Measurements from ENCODE around the gene MTG2.

MTG2 gene

DNA sequence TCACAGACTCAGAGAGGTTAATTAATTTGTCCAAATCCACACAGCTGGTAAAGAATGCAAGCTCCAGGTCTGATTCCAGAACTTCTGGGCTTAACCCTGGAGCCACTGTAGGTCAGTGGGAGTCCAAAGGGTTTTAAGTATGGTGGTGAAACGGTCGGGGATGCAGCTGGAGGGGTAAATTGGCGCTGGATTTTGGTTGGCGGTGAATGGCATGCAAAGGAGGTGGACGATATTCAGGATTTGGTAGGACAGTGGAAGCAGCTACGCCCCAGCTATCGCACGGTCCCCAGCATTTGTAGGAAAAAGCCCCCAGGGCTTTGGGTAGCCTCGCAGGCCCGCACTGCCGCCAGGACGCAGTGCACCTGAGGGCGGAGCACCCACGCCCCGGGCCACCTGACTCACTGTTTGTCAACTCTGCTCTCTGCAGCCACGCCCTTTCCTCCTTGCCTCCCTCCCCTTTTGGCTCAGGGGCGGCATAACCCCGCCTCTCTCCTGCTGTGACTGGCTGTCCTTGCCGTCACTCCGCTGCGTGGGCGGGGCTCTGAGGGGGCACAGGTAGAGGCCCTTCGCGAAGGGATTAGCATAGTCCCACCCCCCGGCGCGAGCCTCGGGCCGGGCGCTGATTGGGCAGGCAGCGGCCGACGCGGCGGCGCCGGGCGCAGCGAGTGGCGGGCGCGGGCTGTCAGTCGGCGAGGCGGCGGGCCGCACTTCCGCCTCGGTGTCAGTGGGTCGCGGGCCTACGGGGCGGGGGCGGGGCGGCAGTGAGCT is 55.2 kb downstream of the MTG2 start, which contains the start of gene OSBPL2 (continued):
- TF ChIP-seq, protein P1, sequence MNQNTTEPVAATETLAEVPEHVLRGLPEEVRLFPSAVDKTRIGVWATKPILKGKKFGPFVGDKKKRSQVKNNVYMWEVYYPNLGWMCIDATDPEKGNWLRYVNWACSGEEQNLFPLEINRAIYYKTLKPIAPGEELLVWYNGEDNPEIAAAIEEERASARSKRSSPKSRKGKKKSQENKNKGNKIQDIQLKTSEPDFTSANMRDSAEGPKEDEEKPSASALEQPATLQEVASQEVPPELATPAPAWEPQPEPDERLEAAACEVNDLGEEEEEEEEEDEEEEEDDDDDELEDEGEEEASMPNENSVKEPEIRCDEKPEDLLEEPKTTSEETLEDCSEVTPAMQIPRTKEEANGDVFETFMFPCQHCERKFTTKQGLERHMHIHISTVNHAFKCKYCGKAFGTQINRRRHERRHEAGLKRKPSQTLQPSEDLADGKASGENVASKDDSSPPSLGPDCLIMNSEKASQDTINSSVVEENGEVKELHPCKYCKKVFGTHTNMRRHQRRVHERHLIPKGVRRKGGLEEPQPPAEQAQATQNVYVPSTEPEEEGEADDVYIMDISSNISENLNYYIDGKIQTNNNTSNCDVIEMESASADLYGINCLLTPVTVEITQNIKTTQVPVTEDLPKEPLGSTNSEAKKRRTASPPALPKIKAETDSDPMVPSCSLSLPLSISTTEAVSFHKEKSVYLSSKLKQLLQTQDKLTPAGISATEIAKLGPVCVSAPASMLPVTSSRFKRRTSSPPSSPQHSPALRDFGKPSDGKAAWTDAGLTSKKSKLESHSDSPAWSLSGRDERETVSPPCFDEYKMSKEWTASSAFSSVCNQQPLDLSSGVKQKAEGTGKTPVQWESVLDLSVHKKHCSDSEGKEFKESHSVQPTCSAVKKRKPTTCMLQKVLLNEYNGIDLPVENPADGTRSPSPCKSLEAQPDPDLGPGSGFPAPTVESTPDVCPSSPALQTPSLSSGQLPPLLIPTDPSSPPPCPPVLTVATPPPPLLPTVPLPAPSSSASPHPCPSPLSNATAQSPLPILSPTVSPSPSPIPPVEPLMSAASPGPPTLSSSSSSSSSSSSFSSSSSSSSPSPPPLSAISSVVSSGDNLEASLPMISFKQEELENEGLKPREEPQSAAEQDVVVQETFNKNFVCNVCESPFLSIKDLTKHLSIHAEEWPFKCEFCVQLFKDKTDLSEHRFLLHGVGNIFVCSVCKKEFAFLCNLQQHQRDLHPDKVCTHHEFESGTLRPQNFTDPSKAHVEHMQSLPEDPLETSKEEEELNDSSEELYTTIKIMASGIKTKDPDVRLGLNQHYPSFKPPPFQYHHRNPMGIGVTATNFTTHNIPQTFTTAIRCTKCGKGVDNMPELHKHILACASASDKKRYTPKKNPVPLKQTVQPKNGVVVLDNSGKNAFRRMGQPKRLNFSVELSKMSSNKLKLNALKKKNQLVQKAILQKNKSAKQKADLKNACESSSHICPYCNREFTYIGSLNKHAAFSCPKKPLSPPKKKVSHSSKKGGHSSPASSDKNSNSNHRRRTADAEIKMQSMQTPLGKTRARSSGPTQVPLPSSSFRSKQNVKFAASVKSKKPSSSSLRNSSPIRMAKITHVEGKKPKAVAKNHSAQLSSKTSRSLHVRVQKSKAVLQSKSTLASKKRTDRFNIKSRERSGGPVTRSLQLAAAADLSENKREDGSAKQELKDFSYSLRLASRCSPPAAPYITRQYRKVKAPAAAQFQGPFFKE (tag by site-specific recombination; IDR thresholded peaks at IDR 0.05; ENCODE audit: borderline replicate concordance) = no peak
- TF ChIP-seq, protein P2, sequence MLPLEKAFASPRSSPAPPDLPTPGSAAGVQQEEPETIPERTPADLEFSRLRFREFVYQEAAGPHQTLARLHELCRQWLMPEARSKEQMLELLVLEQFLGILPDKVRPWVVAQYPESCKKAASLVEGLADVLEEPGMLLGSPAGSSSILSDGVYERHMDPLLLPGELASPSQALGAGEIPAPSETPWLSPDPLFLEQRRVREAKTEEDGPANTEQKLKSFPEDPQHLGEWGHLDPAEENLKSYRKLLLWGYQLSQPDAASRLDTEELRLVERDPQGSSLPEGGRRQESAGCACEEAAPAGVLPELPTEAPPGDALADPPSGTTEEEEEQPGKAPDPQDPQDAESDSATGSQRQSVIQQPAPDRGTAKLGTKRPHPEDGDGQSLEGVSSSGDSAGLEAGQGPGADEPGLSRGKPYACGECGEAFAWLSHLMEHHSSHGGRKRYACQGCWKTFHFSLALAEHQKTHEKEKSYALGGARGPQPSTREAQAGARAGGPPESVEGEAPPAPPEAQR (tag by site-specific recombination; IDR thresholded peaks at IDR 0.05) = no peak
- TF ChIP-seq MEIS1 (CRISPR knock-in tag; IDR thresholded peaks at IDR 0.05; ENCODE audit: borderline replicate concordance) (no peak), ZNF549 (tag by site-specific recombination; IDR thresholded peaks at IDR 0.05) (no peak), WT1 (tag by site-specific recombination; IDR thresholded peaks at IDR 0.05) (no peak), ZNF37A (tag by site-specific recombination; IDR thresholded peaks at IDR 0.05) (no peak), ZEB2 (tag by site-specific recombination; IDR thresholded peaks at IDR 0.05) (peak; percentile 85), ZNF391 (tag by site-specific recombination; IDR thresholded peaks at IDR 0.05; ENCODE audit: borderline replicate concordance, low read depth) (no peak), ZNF354C (tag by site-specific recombination; IDR thresholded peaks at IDR 0.05; ENCODE audit: borderline replicate concordance, low read depth) (no peak), MYNN (tag by site-specific recombination; IDR thresholded peaks at IDR 0.05; ENCODE audit: borderline replicate concordance) (no peak), ZNF529 (tag by site-specific recombination; IDR thresholded peaks at IDR 0.05; ENCODE audit: insufficient replicate concordance) (no peak), ZNF548 (tag by site-specific recombination; IDR thresholded peaks at IDR 0.05) (no peak), ZNF670 (tag by site-specific recombination; IDR thresholded peaks at IDR 0.05; ENCODE audit: low read depth) (no peak), KLF16 (tag by site-specific recombination; IDR thresholded peaks at IDR 0.05) (peak; percentile 92), ZNF514 (tag by site-specific recombination; IDR thresholded peaks at IDR 0.05) (no peak), ZSCAN23 (tag by site-specific recombination; IDR thresholded peaks at IDR 0.05) (no peak), ZNF274 (IDR thresholded peaks at IDR 0.05; ENCODE audit: low read length) (no peak), ZNF274 (tag by site-specific recombination; IDR thresholded peaks at IDR 0.05; ENCODE audit: borderline replicate concordance) (no peak)
- TF ChIP-seq, protein P3, sequence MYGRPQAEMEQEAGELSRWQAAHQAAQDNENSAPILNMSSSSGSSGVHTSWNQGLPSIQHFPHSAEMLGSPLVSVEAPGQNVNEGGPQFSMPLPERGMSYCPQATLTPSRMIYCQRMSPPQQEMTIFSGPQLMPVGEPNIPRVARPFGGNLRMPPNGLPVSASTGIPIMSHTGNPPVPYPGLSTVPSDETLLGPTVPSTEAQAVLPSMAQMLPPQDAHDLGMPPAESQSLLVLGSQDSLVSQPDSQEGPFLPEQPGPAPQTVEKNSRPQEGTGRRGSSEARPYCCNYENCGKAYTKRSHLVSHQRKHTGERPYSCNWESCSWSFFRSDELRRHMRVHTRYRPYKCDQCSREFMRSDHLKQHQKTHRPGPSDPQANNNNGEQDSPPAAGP (tag by site-specific recombination; IDR thresholded peaks at IDR 0.05) = peak; percentile 85
- TF ChIP-seq, protein P4, sequence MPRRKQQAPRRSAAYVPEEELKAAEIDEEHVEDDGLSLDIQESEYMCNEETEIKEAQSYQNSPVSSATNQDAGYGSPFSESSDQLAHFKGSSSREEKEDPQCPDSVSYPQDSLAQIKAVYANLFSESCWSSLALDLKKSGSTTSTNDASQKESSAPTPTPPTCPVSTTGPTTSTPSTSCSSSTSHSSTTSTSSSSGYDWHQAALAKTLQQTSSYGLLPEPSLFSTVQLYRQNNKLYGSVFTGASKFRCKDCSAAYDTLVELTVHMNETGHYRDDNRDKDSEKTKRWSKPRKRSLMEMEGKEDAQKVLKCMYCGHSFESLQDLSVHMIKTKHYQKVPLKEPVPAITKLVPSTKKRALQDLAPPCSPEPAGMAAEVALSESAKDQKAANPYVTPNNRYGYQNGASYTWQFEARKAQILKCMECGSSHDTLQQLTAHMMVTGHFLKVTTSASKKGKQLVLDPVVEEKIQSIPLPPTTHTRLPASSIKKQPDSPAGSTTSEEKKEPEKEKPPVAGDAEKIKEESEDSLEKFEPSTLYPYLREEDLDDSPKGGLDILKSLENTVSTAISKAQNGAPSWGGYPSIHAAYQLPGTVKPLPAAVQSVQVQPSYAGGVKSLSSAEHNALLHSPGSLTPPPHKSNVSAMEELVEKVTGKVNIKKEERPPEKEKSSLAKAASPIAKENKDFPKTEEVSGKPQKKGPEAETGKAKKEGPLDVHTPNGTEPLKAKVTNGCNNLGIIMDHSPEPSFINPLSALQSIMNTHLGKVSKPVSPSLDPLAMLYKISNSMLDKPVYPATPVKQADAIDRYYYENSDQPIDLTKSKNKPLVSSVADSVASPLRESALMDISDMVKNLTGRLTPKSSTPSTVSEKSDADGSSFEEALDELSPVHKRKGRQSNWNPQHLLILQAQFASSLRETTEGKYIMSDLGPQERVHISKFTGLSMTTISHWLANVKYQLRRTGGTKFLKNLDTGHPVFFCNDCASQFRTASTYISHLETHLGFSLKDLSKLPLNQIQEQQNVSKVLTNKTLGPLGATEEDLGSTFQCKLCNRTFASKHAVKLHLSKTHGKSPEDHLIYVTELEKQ (tag by site-specific recombination; IDR thresholded peaks at IDR 0.05; ENCODE audit: borderline replicate concordance) = 0 out of 2 replicates have a peak, but pooled peaks have one; percentile 17
- TF ChIP-seq, protein P5, sequence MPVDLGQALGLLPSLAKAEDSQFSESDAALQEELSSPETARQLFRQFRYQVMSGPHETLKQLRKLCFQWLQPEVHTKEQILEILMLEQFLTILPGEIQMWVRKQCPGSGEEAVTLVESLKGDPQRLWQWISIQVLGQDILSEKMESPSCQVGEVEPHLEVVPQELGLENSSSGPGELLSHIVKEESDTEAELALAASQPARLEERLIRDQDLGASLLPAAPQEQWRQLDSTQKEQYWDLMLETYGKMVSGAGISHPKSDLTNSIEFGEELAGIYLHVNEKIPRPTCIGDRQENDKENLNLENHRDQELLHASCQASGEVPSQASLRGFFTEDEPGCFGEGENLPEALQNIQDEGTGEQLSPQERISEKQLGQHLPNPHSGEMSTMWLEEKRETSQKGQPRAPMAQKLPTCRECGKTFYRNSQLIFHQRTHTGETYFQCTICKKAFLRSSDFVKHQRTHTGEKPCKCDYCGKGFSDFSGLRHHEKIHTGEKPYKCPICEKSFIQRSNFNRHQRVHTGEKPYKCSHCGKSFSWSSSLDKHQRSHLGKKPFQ (tag by site-specific recombination; IDR thresholded peaks at IDR 0.05) = no peak
- TF ChIP-seq, protein P6, sequence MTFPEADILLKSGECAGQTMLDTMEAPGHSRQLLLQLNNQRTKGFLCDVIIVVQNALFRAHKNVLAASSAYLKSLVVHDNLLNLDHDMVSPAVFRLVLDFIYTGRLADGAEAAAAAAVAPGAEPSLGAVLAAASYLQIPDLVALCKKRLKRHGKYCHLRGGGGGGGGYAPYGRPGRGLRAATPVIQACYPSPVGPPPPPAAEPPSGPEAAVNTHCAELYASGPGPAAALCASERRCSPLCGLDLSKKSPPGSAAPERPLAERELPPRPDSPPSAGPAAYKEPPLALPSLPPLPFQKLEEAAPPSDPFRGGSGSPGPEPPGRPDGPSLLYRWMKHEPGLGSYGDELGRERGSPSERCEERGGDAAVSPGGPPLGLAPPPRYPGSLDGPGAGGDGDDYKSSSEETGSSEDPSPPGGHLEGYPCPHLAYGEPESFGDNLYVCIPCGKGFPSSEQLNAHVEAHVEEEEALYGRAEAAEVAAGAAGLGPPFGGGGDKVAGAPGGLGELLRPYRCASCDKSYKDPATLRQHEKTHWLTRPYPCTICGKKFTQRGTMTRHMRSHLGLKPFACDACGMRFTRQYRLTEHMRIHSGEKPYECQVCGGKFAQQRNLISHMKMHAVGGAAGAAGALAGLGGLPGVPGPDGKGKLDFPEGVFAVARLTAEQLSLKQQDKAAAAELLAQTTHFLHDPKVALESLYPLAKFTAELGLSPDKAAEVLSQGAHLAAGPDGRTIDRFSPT (tag by site-specific recombination; IDR thresholded peaks at IDR 0.05) = peak; percentile 65; the same call in 1 of the 2 replicates
